Gastrocnemius medialis (tissue), 4 donors: ENCODE data around the gene ARHGAP24. TPM values are rescaled to one million over a fixed set of nuclear protein-coding genes. Genes with fewer than 3 reads are reported as not detected.

Experiments
- ATAC-seq, 2 donors: fragments of 150-250 bp; one replicate each; pipeline ENCODE4 v1.9.1; 2016
- DNase-seq, 2 donors: peaks; one replicate each; pipeline ENCODE4 v3.0.0-alpha.2; 2019
- H3K27ac ChIP-seq, 4 donors: fragments of 200-600 bp; sonication (generic); 1 replicate in 1 of 4; 2 replicates in 3 of 4; pipeline ENCODE4 v1.5.1; 2016 to 2018; ENCODE audit warnings: mild to moderate bottlenecking in 2 of 4, moderate library complexity in 1 of 4
- H3K27me3 ChIP-seq, 3 donors: fragments of 200-600 bp; sonication (generic) in 2 of 3; 1 replicate in 1 of 3; 2 replicates in 2 of 3; pipeline versions ENCODE4 v1.5.1 to v1.6.0; 2016 to 2019; ENCODE audit warnings: mild to moderate bottlenecking in 1 of 3, moderate library complexity in 1 of 3
- H3K36me3 ChIP-seq, 2 donors: fragments of 200-600 bp; sonication (generic) in 1 of 2; one replicate each; pipeline ENCODE4 v1.5.1; 2017 to 2018
- H3K4me1 ChIP-seq, 2 donors: fragments of 200-600 bp; sonication (generic) in 1 of 2; one replicate each; pipeline ENCODE4 v1.5.1; 2016 to 2017; ENCODE audit warnings: mild to moderate bottlenecking in 2 of 2
- H3K4me3 ChIP-seq, 4 donors: fragments of 200-600 bp; sonication (generic) in 3 of 4; 1 replicate in 1 of 4; 2 replicates in 3 of 4; pipeline ENCODE4 v1.5.1; 2016 to 2019; ENCODE audit warnings: mild to moderate bottlenecking in 2 of 4
- H3K9me3 ChIP-seq, 3 donors: fragments of 200-600 bp; sonication (generic) in 2 of 3; 1 replicate in 1 of 3; 2 replicates in 2 of 3; pipeline ENCODE4 v1.5.1; 2016 to 2019
- POLR2A ChIP-seq, 2 donors: fragments of 450-650 bp; IDR thresholded peaks; one replicate each; pipeline ENCODE4 v1.6.1; 2017; ENCODE audit warnings: antibody characterized with exemption in 2 of 2, mild to moderate bottlenecking in 2 of 2, moderate library complexity in 2 of 2
- in situ Hi-C, 4 donors: fragments of 200-750 bp; cut with MboI; loops; one replicate each; pipeline versions ENCODE4 v1.15.0 to v1.8.0; 2017; ENCODE audit warnings: low sequenced_read_pairs in 4 of 4
- intact Hi-C: fragments of 100-400 bp; cut with DNase I; formaldehyde crosslinking; loops from one replicate; pipeline ENCODE4 v1.15.1; 2023; ENCODE audit warnings: low total_unique reads
- total RNA-seq, 4 donors: library from RNA; depleted of rRNA; stranded (reverse); fragments of >200 nt; gene quantifications; one replicate each; pipeline versions ENCODE4 v1.1.0 to v1.2.3, GENCODE V29; 2016
- TF ChIP-seq, protein P1 (sequence below), 5 experiments: fragments of 450-650 bp in 3 of 5; fragments of 200-600 bp in 2 of 5; sonication (generic) in 2 of 5; IDR thresholded peaks in 4 of 5; conservative IDR thresholded peaks in 1 of 5; 1 replicate in 4 of 5; 2 replicates in 1 of 5; pipeline ENCODE4 v1.5.1; 2016 to 2019; ENCODE audit warnings: antibody characterized with exemption in 5 of 5, mild to moderate bottlenecking in 3 of 5, moderate library complexity in 3 of 5

ARHGAP24 gene
- total RNA-seq, 4 donors from 2014 or later: 2.8 to 7.8 (median 5.3) TPM

DNA sequence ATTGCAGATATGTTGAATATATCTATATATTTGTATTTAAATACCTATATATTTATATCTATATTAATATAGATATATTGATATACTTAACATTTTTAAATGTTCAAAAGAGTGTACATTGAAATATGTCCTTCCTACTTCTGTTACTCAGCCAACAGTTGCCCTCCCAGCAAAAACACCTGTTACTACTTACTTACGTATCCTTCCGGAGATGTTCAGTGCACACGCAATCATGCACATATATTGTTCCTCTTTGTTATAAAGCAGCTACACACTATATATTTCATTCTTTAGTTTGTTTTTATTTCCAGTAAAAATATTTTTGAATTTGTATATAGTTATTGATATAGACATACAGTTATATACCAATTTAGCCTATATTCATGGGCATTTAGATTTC is 142.3 kb downstream of the ARHGAP24 start:
- intact Hi-C loops: no loop called here
- Histone ChIP-seq H3K4me3 (no peak overlapping the region), H3K27ac (no peak overlapping the region), H3K4me1 (no peaks in the 10 kb centered on the region), H3K36me3 (no peaks in the 10 kb centered on the region), H3K27me3 (no peaks in the 10 kb centered on the region), H3K9me3 (no peaks in the 10 kb centered on the region)
- no peak for DNase-seq
- TF ChIP-seq POLR2A (IDR thresholded peaks at IDR 0.05): no peak
- TF ChIP-seq, protein P1, sequence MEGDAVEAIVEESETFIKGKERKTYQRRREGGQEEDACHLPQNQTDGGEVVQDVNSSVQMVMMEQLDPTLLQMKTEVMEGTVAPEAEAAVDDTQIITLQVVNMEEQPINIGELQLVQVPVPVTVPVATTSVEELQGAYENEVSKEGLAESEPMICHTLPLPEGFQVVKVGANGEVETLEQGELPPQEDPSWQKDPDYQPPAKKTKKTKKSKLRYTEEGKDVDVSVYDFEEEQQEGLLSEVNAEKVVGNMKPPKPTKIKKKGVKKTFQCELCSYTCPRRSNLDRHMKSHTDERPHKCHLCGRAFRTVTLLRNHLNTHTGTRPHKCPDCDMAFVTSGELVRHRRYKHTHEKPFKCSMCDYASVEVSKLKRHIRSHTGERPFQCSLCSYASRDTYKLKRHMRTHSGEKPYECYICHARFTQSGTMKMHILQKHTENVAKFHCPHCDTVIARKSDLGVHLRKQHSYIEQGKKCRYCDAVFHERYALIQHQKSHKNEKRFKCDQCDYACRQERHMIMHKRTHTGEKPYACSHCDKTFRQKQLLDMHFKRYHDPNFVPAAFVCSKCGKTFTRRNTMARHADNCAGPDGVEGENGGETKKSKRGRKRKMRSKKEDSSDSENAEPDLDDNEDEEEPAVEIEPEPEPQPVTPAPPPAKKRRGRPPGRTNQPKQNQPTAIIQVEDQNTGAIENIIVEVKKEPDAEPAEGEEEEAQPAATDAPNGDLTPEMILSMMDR (IDR thresholded peaks at IDR 0.05 in 4 of 5, conservative IDR thresholded peaks at IDR 0.05 in 1 of 5): no peak
- no peak for ATAC-seq
- in situ Hi-C loops: no loop called here

DNA sequence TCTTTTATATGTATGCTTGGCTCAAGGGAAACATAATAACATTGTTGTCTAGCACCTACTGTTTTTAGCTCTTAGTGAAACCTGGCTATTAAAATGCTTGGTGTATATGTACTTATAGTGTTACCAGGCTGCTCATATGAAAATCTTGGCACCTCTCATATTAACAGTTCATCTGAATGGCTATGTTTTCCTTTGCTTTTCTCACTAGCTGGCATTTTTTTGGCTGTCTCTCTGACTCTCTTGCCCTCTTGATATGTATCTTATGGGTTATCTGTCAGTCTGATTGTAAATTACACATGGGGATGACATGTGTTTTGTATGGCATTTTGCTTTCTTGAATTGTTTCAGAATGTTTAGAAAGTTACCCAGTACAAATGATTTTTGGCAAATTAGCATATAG is 158.0 kb downstream of the ARHGAP24 start:
- ATAC-seq (no peak), DNase-seq (no peak)
- no peaks in the 10 kb centered on the region for H3K27me3 ChIP-seq
- H3K4me3 ChIP-seq: no peak overlapping the region
- H3K9me3 ChIP-seq: no peaks in the 10 kb centered on the region
- no peaks in the 10 kb centered on the region for H3K4me1 ChIP-seq
- TF ChIP-seq, protein P1 (IDR thresholded peaks at IDR 0.05 in 4 of 5, conservative IDR thresholded peaks at IDR 0.05 in 1 of 5): no peak
- no peak for TF ChIP-seq POLR2A (IDR thresholded peaks at IDR 0.05)
- no peak overlapping the region for H3K27ac ChIP-seq
- intact Hi-C loops (no loop called here), in situ Hi-C loops (no loop called here)
- H3K36me3 ChIP-seq: no peaks in the 10 kb centered on the region

DNA sequence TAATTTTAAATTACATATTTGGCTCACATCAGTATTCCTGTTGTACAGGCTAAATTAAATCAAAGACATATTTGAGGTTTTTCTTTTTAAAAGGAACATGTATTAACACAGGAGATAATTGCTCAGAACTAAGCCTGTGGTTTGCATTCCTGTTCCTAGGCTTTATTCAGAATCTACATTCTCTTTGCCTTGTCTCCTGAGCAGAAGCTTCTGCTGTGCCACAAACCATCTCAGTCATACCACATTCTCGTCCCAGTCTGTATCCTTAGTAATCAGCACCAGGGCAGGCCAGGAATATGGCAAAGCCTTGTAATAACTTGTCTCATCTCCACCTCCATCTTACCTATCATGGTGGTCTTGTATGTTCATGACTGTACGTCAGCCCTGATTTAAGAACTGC is 162.8 kb downstream of the ARHGAP24 start:
- no peak for TF ChIP-seq POLR2A (IDR thresholded peaks at IDR 0.05)
- TF ChIP-seq, protein P1 (IDR thresholded peaks at IDR 0.05 in 4 of 5, conservative IDR thresholded peaks at IDR 0.05 in 1 of 5): no peak
- no peak for DNase-seq
- intact Hi-C loops (no loop called here), in situ Hi-C loops (no loop called here)
- H3K27me3 ChIP-seq: no peaks in the 10 kb centered on the region
- H3K4me3 ChIP-seq: no peak overlapping the region
- H3K36me3 ChIP-seq: no peaks in the 10 kb centered on the region
- ATAC-seq: no peak
- H3K4me1 ChIP-seq: no peaks in the 10 kb centered on the region
- no peaks in the 10 kb centered on the region for H3K9me3 ChIP-seq
- no peak overlapping the region for H3K27ac ChIP-seq

DNA sequence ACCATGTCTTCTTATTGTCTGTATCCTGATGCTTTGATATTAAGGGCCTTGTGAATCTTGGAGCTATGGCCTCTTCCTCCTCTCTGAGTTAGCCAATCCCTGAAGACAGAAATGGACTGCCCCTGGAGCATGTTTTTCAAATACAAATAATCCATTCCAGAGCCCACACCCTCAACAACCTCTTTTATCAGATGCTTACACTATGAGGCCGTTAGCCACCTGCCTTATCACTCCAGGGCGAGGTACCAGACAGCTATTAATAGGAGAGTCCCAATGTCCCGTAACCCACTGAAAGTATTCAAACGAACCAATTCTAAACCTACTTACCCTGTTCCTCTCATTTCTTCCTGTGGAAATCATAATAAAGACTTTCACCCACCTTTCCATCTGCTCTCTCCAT is 165.0 kb downstream of the ARHGAP24 start:
- DNase-seq (no peak), ATAC-seq (no peak)
- intact Hi-C loops: no loop called here
- Histone ChIP-seq H3K36me3 (no peaks in the 10 kb centered on the region), H3K27ac (no peak overlapping the region), H3K27me3 (no peaks in the 10 kb centered on the region), H3K9me3 (no peaks in the 10 kb centered on the region), H3K4me3 (no peak overlapping the region), H3K4me1 (no peaks in the 10 kb centered on the region)
- in situ Hi-C loops: no loop called here
- TF ChIP-seq, protein P1 (IDR thresholded peaks at IDR 0.05 in 4 of 5, conservative IDR thresholded peaks at IDR 0.05 in 1 of 5): no peak
- no peak for TF ChIP-seq POLR2A (IDR thresholded peaks at IDR 0.05)

DNA sequence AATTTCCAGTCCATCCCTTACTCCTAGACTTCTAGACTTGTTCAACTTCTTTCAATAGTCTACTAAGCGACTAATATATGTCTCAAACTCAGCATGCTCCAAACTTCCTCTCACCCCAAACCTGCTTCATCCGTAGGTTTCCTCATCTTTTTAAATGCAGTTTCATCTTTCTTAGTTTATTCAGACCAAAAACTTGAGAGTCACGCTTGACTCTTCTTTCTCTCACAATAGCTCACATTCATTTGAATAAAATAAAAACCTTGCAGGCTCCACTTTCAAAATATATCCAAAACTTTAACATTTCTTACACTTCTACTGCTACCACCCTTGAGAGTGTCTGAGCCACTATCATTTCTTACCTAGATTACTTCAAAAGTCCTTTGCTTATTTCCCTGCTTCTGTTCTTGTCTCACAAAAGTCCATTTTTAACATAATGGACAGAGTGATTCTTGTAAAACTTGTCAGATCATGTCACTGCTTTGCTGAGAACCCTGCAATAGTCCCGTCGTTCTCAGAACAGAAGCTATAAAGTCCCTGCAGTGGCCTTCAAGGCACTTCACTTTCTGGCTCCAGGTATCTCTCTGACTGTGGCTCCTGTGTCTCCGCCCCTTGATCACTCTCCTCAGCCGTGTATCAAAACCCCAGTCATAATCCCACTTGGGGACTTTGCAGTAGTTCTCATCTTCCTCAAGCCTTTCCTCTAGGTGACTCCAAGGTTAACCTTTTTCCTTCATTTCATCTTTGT is 167.6 kb downstream of the ARHGAP24 start:
- no peak overlapping the region for H3K4me3 ChIP-seq
- no peaks in the 10 kb centered on the region for H3K4me1 ChIP-seq
- no peak for ATAC-seq
- no peak for TF ChIP-seq POLR2A (IDR thresholded peaks at IDR 0.05)
- TF ChIP-seq, protein P1 (IDR thresholded peaks at IDR 0.05 in 4 of 5, conservative IDR thresholded peaks at IDR 0.05 in 1 of 5): no peak
- no peaks in the 10 kb centered on the region for H3K9me3 ChIP-seq
- in situ Hi-C loops: no loop called here
- DNase-seq: no peak
- H3K27me3 ChIP-seq: no peaks in the 10 kb centered on the region
- intact Hi-C loops: no loop called here
- H3K27ac ChIP-seq: no peak overlapping the region
- no peaks in the 10 kb centered on the region for H3K36me3 ChIP-seq
